Measurements from ENCODE around the gene FYB1.

The FYB1 gene

GRCh38 chr5:39115644-39116343 lies 103.6 kb downstream of the FYB1 start:
- DNase-seq = no peak

GRCh38 chr5:39114155-39114554 lies 105.2 kb downstream of the FYB1 start:
- no peak for DNase-seq

GRCh38 chr5:39113354-39113953 lies 105.9 kb downstream of the FYB1 start:
- DNase-seq = no peak

- DNase-seq = no peak
Observed at GRCh38 chr5:39109606-39110005, 109.8 kb downstream of the FYB1 start.

- DNase-seq = no peak
Observed at GRCh38 chr5:39108987-39109386, 110.4 kb downstream of the FYB1 start.

GRCh38 chr5:39107350-39107749 lies 112.0 kb downstream of the FYB1 start:
- DNase-seq = no peak

GRCh38 chr5:39106322-39106721 lies 113.0 kb downstream of the FYB1 start:
- no peak for DNase-seq

GRCh38 chr5:39104221-39104620 lies 115.1 kb downstream of the FYB1 start:
- DNase-seq = no peak

- no peak for DNase-seq
Observed at GRCh38 chr5:39102684-39103155, 116.6 kb downstream of the FYB1 start.

- DNase-seq = no peak
Observed at GRCh38 chr5:39100851-39101396, 118.4 kb downstream of the FYB1 start.

- no peak for DNase-seq
Observed at GRCh38 chr5:39100301-39100850, 119.0 kb downstream of the FYB1 start.

- no peak for DNase-seq
Observed at GRCh38 chr5:39099831-39100230, 119.5 kb downstream of the FYB1 start.

GRCh38 chr5:39093352-39093751 lies 126.0 kb downstream of the FYB1 start:
- DNase-seq = no peak

- no peak for DNase-seq
Observed at GRCh38 chr5:39092581-39093351, 126.6 kb downstream of the FYB1 start.

GRCh38 chr5:39091940-39092580 lies 127.3 kb downstream of the FYB1 start:
- no peak for DNase-seq

- no peak for DNase-seq
Observed at GRCh38 chr5:39083968-39084367, 135.4 kb downstream of the FYB1 start.

- DNase-seq = no peak
Observed at GRCh38 chr5:39082995-39083394, 136.4 kb downstream of the FYB1 start.

- DNase-seq = peak; percentile 7
Observed at GRCh38 chr5:39080597-39081204, 138.7 kb downstream of the FYB1 start.

- no peak for DNase-seq
Observed at GRCh38 chr5:39080168-39080567, 139.2 kb downstream of the FYB1 start.

GRCh38 chr5:39079147-39079546 lies 140.2 kb downstream of the FYB1 start:
- DNase-seq = no peak

- DNase-seq = no peak
Observed at GRCh38 chr5:39076757-39077728, 142.3 kb downstream of the FYB1 start.

All from retina (tissue), 1 donor.